Sigmoid colon (tissue), 7 donors: ENCODE results near the gene KLHL10. TPM values are rescaled to one million over a fixed set of nuclear protein-coding genes. Genes with fewer than 3 reads are reported as not detected.
A peak's percentile ranks its signal among the peaks of the same experiment; 100 is the strongest.

Source experiments
- DNase-seq: peaks from one replicate; pipeline ENCODE4 v3.0.0-alpha.2; 2019
- H3K27ac ChIP-seq, 4 donors: fragments of 200-600 bp; sonication (generic); one replicate each; pipeline ENCODE4 v1.5.1; 2016 to 2019; ENCODE audit warnings: mild to moderate bottlenecking in 1 of 4
- H3K27me3 ChIP-seq, 3 donors: fragments of 200-600 bp; sonication (generic); one replicate each; pipeline ENCODE4 v1.5.1; 2019; ENCODE audit warnings: mild to moderate bottlenecking in 1 of 3
- H3K36me3 ChIP-seq, 4 donors: fragments of 200-600 bp; sonication (generic); one replicate each; pipeline ENCODE4 v1.5.1; 2016 to 2019
- H3K4me1 ChIP-seq, 4 donors: fragments of 200-600 bp; sonication (generic); one replicate each; pipeline ENCODE4 v1.5.1; 2017 to 2019
- H3K4me3 ChIP-seq, 4 donors: fragments of 200-600 bp; sonication (generic); one replicate each; pipeline ENCODE4 v1.5.1; 2017 to 2019; ENCODE audit warnings: mild to moderate bottlenecking in 2 of 4, moderate library complexity in 1 of 4
- H3K9me3 ChIP-seq, 4 donors: fragments of 200-600 bp in 3 of 4; sonication (generic) in 3 of 4; one replicate each; pipeline versions ENCODE4 v1.5.1 to v1.6.1; 2013 to 2019
- CTCF ChIP-seq, 4 experiments: fragments of 450-650 bp in 3 of 4; fragments of 200-600 bp in 1 of 4; IDR thresholded peaks; one replicate each; pipeline ENCODE4 v1.5.1; 2016 to 2019; ENCODE audit warnings: antibody characterized with exemption in 4 of 4, mild to moderate bottlenecking in 3 of 4, moderate library complexity in 2 of 4
- EP300 ChIP-seq, 4 donors: sonication (generic); formaldehyde crosslinking; IDR thresholded peaks; one replicate each; pipeline ENCODE4 v1.6.1; 2017; ENCODE audit warnings: antibody characterized with exemption in 4 of 4
- POLR2A ChIP-seq, 2 donors: fragments of 450-650 bp; IDR thresholded peaks; one replicate each; pipeline ENCODE4 v1.6.1; 2016; ENCODE audit warnings: antibody characterized with exemption in 2 of 2, mild to moderate bottlenecking in 2 of 2, moderate library complexity in 2 of 2
- POLR2AphosphoS5 ChIP-seq, 4 donors: sonication (generic); formaldehyde crosslinking; IDR thresholded peaks; one replicate each; pipeline ENCODE4 v1.6.1; 2017; ENCODE audit warnings: antibody characterized with exemption in 4 of 4
- WGBS, 2 donors: extraction: QIAGEN DNeasy Blood & Tissue Kit; methylation state at CpG; one replicate each; pipeline ENCODE4 v1.1.7; 2013; 5-methylcytosine and 5-hydroxymethylcytosine counted together
- intact Hi-C: fragments of 100-400 bp; cut with DNase I; formaldehyde crosslinking; loops from one replicate; pipeline ENCODE4 v1.15.1; 2023
- polyA plus RNA-seq, 3 donors: library from polyadenylated mRNA; stranded (reverse); fragments of 200-250 nt; gene quantifications; one replicate each; pipeline ENCODE4 v1.2.3, GENCODE V29; 2013
- total RNA-seq, 4 donors: library from RNA; depleted of rRNA; stranded (reverse); fragments of >200 nt; gene quantifications; one replicate each; pipeline ENCODE4 v1.1.0, GENCODE V29; 2016
- donor health status: healthy with polysubstance abuse.
- donor health status: Bipolar disorder and iron deficiency.
- donor health status: healthy.

Gene KLHL10
- total RNA-seq: 1 to 10 TPM in 3 of 4 donors, under 1 TPM in 1; 0.95 to 3.9 (median 1.5) TPM
- under 1 TPM in 1 of 3 donors, not detected in 2; 0.04 TPM for polyA plus RNA-seq

GRCh38 chr17:41837761-41838538 lies at the start of gene KLHL10:
Gene KLHL10 (plus strand): TSS chr17:41837825. CDS start chr17:41837933, 108 bp downstream.
- no peaks in the 10 kb centered on the region for H3K9me3 ChIP-seq
- H3K27me3 ChIP-seq: no peaks in the 10 kb centered on the region
- TF ChIP-seq POLR2AphosphoS5 (IDR thresholded peaks at IDR 0.05): no peak
- TF ChIP-seq CTCF (IDR thresholded peaks at IDR 0.05): no peak
- no peak for TF ChIP-seq POLR2A (IDR thresholded peaks at IDR 0.05)
- TF ChIP-seq EP300 (IDR thresholded peaks at IDR 0.05): no peak
- peak within 1 kb of the TSS in 3 of 4 donors; percentile 77 to 91 (median 85) for H3K27ac ChIP-seq
- WGBS, 2 donors: 95 to 96% methylated on average over 15 of the region's 15 CpGs
- intact Hi-C loops: no loop called here
- H3K36me3 ChIP-seq: peaks cover 0 to 9% (median 0%) of the 10 kb centered on the region in 4 donors
- H3K4me1 ChIP-seq: peaks cover 0 to 17% (median 15%) of the 10 kb centered on the region in 4 donors
- peak within 1 kb of the TSS in 3 of 4 donors; percentile 68 to 97 (median 74) for H3K4me3 ChIP-seq
- no peak for DNase-seq

- no peak overlapping the region for H3K4me3 ChIP-seq
- intact Hi-C loops: no loop called here
- no peaks in the 10 kb centered on the region for H3K36me3 ChIP-seq
- H3K9me3 ChIP-seq: no peaks in the 10 kb centered on the region
- H3K27me3 ChIP-seq: no peaks in the 10 kb centered on the region
- no peak for TF ChIP-seq CTCF (IDR thresholded peaks at IDR 0.05)
- no peak for TF ChIP-seq POLR2AphosphoS5 (IDR thresholded peaks at IDR 0.05)
- no peak for TF ChIP-seq POLR2A (IDR thresholded peaks at IDR 0.05)
- TF ChIP-seq EP300 (IDR thresholded peaks at IDR 0.05): no peak
- no peak for DNase-seq
- H3K27ac ChIP-seq: peak overlapping the region; percentile 1 to 40 (median 15)
- WGBS, 2 donors: 7 to 36% methylated on average over 22 of the region's 22 CpGs
- peaks cover 0 to 18% (median 11%) of the 10 kb centered on the region in 4 donors for H3K4me1 ChIP-seq
Measured at GRCh38 chr17:41792845-41793783, 44.5 kb upstream of the KLHL10 start.

- Histone ChIP-seq H3K27me3 (no peaks in the 10 kb centered on the region), H3K4me1 (peaks cover 0 to 18% (median 11%) of the 10 kb centered on the region in 4 donors), H3K27ac (peak overlapping the region in 3 of 4 donors; percentile 8 to 40 (median 22)), H3K36me3 (no peaks in the 10 kb centered on the region), H3K9me3 (no peaks in the 10 kb centered on the region), H3K4me3 (no peak overlapping the region)
- WGBS, 2 donors: 18 to 62% methylated on average over 14 of the region's 14 CpGs
- DNase-seq: no peak
- TF ChIP-seq EP300 (IDR thresholded peaks at IDR 0.05) (no peak), CTCF (IDR thresholded peaks at IDR 0.05) (no peak), POLR2A (IDR thresholded peaks at IDR 0.05) (no peak), POLR2AphosphoS5 (IDR thresholded peaks at IDR 0.05) (no peak)
- intact Hi-C loops: no loop called here
Measured at GRCh38 chr17:41793784-41794539, 43.7 kb upstream of the KLHL10 start.

- Histone ChIP-seq H3K4me3 (no peak overlapping the region), H3K4me1 (peaks cover 0 to 18% (median 11%) of the 10 kb centered on the region in 4 donors), H3K27ac (no peak overlapping the region), H3K9me3 (no peaks in the 10 kb centered on the region), H3K27me3 (no peaks in the 10 kb centered on the region), H3K36me3 (no peaks in the 10 kb centered on the region)
- DNase-seq: no peak
- TF ChIP-seq CTCF (IDR thresholded peaks at IDR 0.05) (no peak), EP300 (IDR thresholded peaks at IDR 0.05) (no peak), POLR2AphosphoS5 (IDR thresholded peaks at IDR 0.05) (no peak), POLR2A (IDR thresholded peaks at IDR 0.05) (no peak)
- 84 to 91% methylated on average over 5 of the region's 5 CpGs for WGBS, 2 donors
- intact Hi-C loops: no loop called here
Measured at GRCh38 chr17:41794540-41794975, 43.1 kb upstream of the KLHL10 start.
